Karpas-422 (cell line): Measurements from ENCODE around the gene WTAP. TPM values are rescaled to one million over a fixed set of nuclear protein-coding genes. Genes with fewer than 3 reads are reported as not detected.

ENCODE experiments used
- DNase-seq: peaks from one replicate; pipeline ENCODE4 v3.0.0-alpha.2; 2015
- H2AFZ ChIP-seq: fragments of 200-600 bp; sonication (generic); 2 replicates; pipeline ENCODE4 v1.6.1; 2014; ENCODE audit warnings: antibody characterized with exemption, low read length, mixed read lengths
- H3K27ac ChIP-seq: fragments of 200-600 bp; sonication (generic); 2 replicates; pipeline ENCODE4 v1.5.1; 2014; ENCODE audit warnings: mild to moderate bottlenecking, low read length, moderate library complexity
- H3K27me3 ChIP-seq: fragments of 200-600 bp; sonication (generic); 2 replicates; pipeline ENCODE4 v1.6.1; 2014; ENCODE audit warnings: low read length, mixed read lengths
- H3K36me3 ChIP-seq: fragments of 200-600 bp; sonication (generic); 2 replicates; pipeline ENCODE4 v1.6.1; 2014; ENCODE audit warnings: low read length, mixed read lengths; ENCODE audit not compliant: insufficient read depth
- H3K4me1 ChIP-seq: fragments of 200-600 bp; sonication (generic); 2 replicates; pipeline ENCODE4 v1.6.1; 2014; ENCODE audit warnings: mild to moderate bottlenecking, low read length, mixed read lengths
- H3K4me2 ChIP-seq: fragments of 200-600 bp; sonication (generic); 2 replicates; pipeline ENCODE4 v1.6.1; 2014; ENCODE audit warnings: low read length, low read depth, mild to moderate bottlenecking; ENCODE audit not compliant: poor library complexity, severe bottlenecking
- H3K4me3 ChIP-seq: fragments of 200-600 bp; sonication (generic); 2 replicates; pipeline ENCODE4 v1.5.1; 2014; ENCODE audit warnings: mild to moderate bottlenecking, antibody characterized with exemption, low read length, mixed read lengths
- H3K79me2 ChIP-seq: fragments of 200-600 bp; sonication (generic); 2 replicates; pipeline ENCODE4 v1.6.1; 2014; ENCODE audit warnings: mild to moderate bottlenecking, low read length, mixed read lengths
- H3K9ac ChIP-seq: fragments of 200-600 bp; sonication (generic); 2 replicates; pipeline ENCODE4 v1.6.0; 2014; ENCODE audit warnings: low read length
- H3K9me2 ChIP-seq: fragments of 200-600 bp; sonication (generic), shearing (Covaris generic); replicated peaks from 2 replicates; pipeline ENCODE4 v1.6.0; 2014; ENCODE audit warnings: mild to moderate bottlenecking, low read length, moderate library complexity; ENCODE audit not compliant: insufficient read depth
- H3K9me3 ChIP-seq: fragments of 300-700, 200-600 bp; sonication (generic); 2 replicates; pipeline ENCODE4 v1.6.1; 2014; ENCODE audit warnings: low read length, mixed read lengths
- H4K20me1 ChIP-seq: fragments of 200-600 bp; sonication (generic); 2 replicates; pipeline ENCODE4 v1.6.1; 2014; ENCODE audit warnings: mild to moderate bottlenecking, antibody characterized with exemption, low read length, low read depth; ENCODE audit not compliant: insufficient read depth
- total RNA-seq: library from RNA; depleted of rRNA; stranded (reverse); fragments of >200 nt; shearing (Covaris generic); gene quantifications from 2 replicates; pipeline ENCODE4 v1.2.3, GENCODE V29; 2014; ENCODE audit warnings: low replicate concordance

Gene WTAP
- total RNA-seq, 1 experiment from 2014 or later, result 87.6 TPM

DNA sequence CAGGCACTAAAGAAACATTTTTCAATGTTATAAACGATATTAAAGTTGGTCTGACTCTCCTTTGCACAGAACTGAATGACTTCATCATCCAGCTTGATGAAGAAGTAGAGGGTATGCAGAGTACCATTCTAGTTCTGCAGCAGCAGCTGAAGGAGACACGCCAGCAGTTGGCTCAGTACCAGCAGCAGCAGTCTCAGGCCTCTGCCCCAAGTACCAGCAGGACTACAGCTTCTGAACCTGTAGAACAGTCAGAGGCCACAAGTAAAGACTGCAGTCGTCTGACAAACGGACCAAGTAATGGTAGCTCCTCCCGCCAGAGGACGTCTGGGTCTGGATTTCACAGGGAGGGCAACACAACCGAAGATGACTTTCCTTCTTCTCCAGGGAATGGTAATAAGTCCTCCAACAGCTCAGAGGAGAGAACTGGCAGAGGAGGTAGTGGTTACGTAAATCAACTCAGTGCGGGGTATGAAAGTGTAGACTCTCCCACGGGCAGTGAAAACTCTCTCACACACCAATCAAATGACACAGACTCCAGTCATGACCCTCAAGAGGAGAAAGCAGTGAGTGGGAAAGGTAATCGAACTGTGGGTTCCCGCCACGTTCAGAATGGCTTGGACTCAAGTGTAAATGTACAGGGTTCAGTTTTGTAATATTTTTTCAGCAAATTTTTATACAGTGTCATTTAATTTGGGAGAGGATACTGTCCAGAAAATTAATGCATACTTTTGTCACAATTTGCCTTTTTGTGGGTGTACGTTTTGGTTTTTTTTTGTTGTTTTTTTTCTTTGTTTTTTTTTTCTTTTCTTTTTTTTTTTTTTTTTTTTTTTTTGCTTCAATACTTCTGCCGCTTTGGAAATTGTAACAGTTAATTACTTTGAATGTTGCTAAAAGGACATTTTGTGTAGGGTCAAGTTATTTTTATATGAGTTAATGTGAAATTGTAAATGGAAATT lies 27.9 kb downstream of the WTAP start:
- peaks cover 60% of the 10 kb centered on the region for H3K79me2 ChIP-seq
- H3K4me1 ChIP-seq, result peaks cover 9% of the 10 kb centered on the region
- peaks cover 76% of the 10 kb centered on the region; the same call in 1 of the 2 replicates for H3K36me3 ChIP-seq
- no peaks in the 10 kb centered on the region for H3K9me2 ChIP-seq
- no peaks in the 10 kb centered on the region for H3K9me3 ChIP-seq
- H2AFZ ChIP-seq, result no peak overlapping the region
- DNase-seq, result no peak
- no peak overlapping the region for H3K9ac ChIP-seq
- no peaks in the 10 kb centered on the region for H3K27me3 ChIP-seq
- H3K4me2 ChIP-seq, result no peak overlapping the region
- H3K4me3 ChIP-seq, result no peak overlapping the region
- no peak overlapping the region for H3K27ac ChIP-seq
- H4K20me1 ChIP-seq, result 0 out of 2 replicates have a peak, but pooled peaks cover 3% of the 10 kb centered on the region

DNA sequence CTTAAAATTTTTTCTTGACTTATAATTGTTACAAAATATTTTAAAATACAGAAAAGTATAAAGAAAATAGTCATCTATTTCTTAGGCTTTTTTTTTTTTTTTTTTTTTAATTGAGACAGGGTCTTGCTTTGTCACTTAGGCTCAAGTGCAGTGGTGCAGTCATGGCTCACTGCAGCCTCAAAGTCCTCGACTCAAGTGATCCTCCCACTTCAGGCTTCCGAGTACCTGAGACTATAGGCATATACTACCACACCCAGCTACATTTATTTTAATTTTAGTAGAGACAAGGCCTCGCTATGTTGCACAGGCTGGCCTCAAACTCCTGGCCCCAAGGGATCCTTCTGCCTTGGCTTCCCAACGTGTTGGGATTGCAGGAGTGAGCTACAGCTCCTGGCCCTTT lies 29.2 kb downstream of the WTAP start:
- H2AFZ ChIP-seq, result no peak overlapping the region
- no peak overlapping the region for H3K4me2 ChIP-seq
- DNase-seq, result no peak
- H3K9me2 ChIP-seq, result no peaks in the 10 kb centered on the region
- H3K9me3 ChIP-seq, result no peaks in the 10 kb centered on the region
- H3K27me3 ChIP-seq, result no peaks in the 10 kb centered on the region
- peaks cover 21% of the 10 kb centered on the region for H3K4me1 ChIP-seq
- H3K4me3 ChIP-seq, result no peak overlapping the region
- H4K20me1 ChIP-seq, result 0 out of 2 replicates have a peak, but pooled peaks cover 3% of the 10 kb centered on the region
- peaks cover 63% of the 10 kb centered on the region; the same call in 1 of the 2 replicates for H3K36me3 ChIP-seq
- no peak overlapping the region for H3K27ac ChIP-seq
- peaks cover 49% of the 10 kb centered on the region for H3K79me2 ChIP-seq
- no peak overlapping the region for H3K9ac ChIP-seq

DNA sequence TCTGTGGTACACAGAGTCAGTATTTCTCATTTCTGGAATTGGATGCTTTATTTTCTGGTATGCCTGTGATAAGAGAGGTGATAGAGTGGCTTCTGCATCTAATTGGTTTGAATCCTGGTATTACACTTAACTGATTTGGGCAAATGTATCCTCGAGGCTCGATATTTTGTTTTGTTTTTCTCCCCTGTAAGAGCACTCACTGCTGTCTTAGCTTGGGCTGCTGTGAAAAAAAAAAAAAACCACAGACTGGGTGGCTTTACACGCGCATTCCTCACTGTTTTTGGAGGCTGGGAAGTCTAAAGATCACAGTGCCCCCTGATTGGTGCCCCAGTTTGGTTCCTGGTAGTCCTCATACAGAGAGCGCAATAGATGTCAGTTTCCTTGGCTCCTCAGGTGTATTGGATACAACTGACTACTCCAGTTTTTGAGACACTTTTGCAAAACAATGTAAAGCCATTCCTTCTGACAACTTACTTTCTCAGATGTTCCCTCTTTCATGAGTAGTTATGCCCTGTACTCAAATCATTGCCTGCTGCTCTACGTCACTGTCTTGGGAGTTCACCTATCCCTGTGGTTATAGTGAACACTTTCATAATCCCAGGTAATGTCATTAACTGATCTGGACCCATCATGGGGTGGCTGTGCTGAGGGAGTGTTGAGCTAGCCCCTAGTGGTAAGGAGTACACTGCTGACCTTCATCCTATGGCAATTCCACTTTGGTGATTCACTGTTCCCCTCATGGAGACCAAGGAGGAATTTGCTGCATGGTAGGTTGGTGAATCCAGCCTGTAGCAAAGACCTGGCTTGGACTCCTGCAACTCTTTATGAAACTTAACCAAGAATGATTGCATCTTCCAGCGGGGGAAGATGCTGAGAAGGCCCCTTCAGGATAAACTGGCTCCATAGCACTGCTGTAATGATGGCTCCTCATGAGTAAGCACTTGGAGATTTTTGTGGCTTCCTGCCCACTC lies 31.0 kb downstream of the WTAP start:
- H3K27ac ChIP-seq, result no peak overlapping the region
- peaks cover 30% of the 10 kb centered on the region for H3K4me1 ChIP-seq
- H4K20me1 ChIP-seq, result 0 out of 2 replicates have a peak, but pooled peaks cover 3% of the 10 kb centered on the region
- no peak overlapping the region for H2AFZ ChIP-seq
- H3K36me3 ChIP-seq, result peaks cover 53% of the 10 kb centered on the region; the same call in 1 of the 2 replicates
- H3K79me2 ChIP-seq, result peaks cover 42% of the 10 kb centered on the region
- H3K4me3 ChIP-seq, result no peak overlapping the region
- H3K27me3 ChIP-seq, result no peaks in the 10 kb centered on the region
- no peak overlapping the region for H3K9ac ChIP-seq
- no peaks in the 10 kb centered on the region for H3K9me2 ChIP-seq
- H3K4me2 ChIP-seq, result no peak overlapping the region
- H3K9me3 ChIP-seq, result no peaks in the 10 kb centered on the region
- no peak for DNase-seq

DNA sequence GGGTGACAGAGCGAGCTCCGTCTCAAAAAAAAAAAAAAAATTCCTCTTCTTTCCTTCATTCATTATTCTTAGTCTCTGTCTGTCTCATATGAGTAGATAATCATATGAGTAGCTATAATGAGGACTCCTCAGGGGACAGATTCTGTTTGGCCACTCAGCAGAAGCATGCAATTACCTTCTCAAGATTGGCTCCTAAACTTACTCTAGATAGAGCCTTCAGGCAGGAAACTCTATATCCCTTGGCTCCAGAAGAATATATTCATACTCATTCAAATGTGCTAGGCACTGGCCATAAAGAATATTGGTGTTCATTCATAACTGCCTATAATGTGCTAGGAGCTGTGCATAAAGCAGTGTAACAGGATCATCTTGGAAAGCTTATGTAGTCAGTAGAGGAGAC lies 32.3 kb downstream of the WTAP start:
- no peaks in the 10 kb centered on the region for H3K27me3 ChIP-seq
- no peak overlapping the region for H3K9ac ChIP-seq
- 0 out of 2 replicates have a peak, but pooled peaks cover 3% of the 10 kb centered on the region for H4K20me1 ChIP-seq
- H2AFZ ChIP-seq, result no peak overlapping the region
- peaks cover 48% of the 10 kb centered on the region; the same call in 1 of the 2 replicates for H3K36me3 ChIP-seq
- no peak for DNase-seq
- H3K9me3 ChIP-seq, result no peaks in the 10 kb centered on the region
- H3K4me3 ChIP-seq, result no peak overlapping the region
- peak overlapping the region; percentile 60 for H3K27ac ChIP-seq
- H3K79me2 ChIP-seq, result peaks cover 37% of the 10 kb centered on the region
- H3K9me2 ChIP-seq, result no peaks in the 10 kb centered on the region
- peak overlapping the region; percentile 95 for H3K4me2 ChIP-seq
- peaks cover 31% of the 10 kb centered on the region for H3K4me1 ChIP-seq

DNA sequence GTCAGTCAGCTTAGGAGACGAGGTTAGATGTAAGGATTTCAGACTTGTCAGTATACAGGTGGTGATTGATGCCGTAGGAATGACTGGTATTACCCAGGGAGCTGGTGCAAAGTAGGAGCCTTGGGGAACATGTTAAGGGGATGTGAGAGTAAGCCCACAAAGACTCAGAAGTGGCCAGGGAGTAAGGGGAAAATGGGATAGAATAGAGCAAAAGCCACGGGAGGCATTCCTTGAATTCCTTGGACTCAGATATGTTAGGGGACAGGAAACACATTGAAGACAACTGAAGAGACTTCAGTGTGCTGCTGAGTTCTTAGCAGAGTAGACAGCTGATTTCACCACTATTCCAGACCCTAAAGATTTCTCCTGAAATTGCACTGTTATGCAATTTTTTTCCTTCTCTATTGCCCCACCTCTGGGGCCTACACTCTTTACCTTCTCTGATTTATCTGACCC lies 33.3 kb downstream of the WTAP start:
- H3K4me1 ChIP-seq, result peaks cover 31% of the 10 kb centered on the region
- H3K36me3 ChIP-seq, result peaks cover 44% of the 10 kb centered on the region; the same call in 1 of the 2 replicates
- H4K20me1 ChIP-seq, result no peaks in the 10 kb centered on the region
- peak overlapping the region; percentile 99 for H3K9ac ChIP-seq
- peak overlapping the region; percentile 95 for H3K4me2 ChIP-seq
- no peaks in the 10 kb centered on the region for H3K9me3 ChIP-seq
- no peaks in the 10 kb centered on the region for H3K27me3 ChIP-seq
- no peak for DNase-seq
- H2AFZ ChIP-seq, result no peak overlapping the region
- peaks cover 35% of the 10 kb centered on the region for H3K79me2 ChIP-seq
- H3K27ac ChIP-seq, result peak overlapping the region; percentile 96
- no peaks in the 10 kb centered on the region for H3K9me2 ChIP-seq
- H3K4me3 ChIP-seq, result peak overlapping the region; percentile 87

DNA sequence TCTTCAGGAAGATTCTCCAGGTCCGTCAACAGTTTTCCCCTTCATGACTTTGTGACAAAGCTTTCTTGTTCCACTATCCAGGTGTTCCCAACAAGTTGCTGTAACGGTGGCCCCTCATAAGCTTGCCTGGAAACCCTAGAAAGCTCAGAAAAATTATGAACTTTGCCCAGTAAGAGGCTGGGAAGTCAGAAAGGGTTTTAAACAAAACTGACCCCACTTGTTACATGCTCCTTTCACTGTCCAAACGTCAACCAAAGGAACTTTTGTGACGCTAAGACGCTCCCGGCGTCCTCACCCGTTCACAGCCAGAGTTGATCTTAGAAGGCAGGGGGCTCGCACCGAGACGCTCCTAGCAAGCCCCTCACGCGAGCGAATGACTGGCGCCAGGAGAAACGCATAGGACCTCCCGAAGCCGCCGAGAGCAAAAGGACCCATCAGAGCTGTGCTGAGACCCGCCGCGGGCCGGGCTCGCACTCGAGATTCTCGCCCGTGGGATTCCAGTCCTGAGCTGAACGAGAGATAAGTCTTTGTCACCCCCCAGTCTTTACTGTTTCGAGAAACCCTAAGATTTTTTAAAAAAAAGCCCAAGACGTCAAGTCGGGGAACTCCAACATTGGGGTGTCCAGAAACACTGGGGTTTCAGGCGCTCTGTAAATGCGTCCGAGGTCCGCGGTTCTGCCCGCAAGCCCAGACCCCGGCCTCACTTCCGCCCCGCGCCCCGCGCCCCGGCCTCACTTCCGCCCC lies 34.0 kb downstream of the WTAP start:
- Histone ChIP-seq H3K27ac (peak overlapping the region; percentile 96), H3K4me3 (peak overlapping the region; percentile 87), H3K36me3 (peaks cover 44% of the 10 kb centered on the region; the same call in 1 of the 2 replicates)

DNA sequence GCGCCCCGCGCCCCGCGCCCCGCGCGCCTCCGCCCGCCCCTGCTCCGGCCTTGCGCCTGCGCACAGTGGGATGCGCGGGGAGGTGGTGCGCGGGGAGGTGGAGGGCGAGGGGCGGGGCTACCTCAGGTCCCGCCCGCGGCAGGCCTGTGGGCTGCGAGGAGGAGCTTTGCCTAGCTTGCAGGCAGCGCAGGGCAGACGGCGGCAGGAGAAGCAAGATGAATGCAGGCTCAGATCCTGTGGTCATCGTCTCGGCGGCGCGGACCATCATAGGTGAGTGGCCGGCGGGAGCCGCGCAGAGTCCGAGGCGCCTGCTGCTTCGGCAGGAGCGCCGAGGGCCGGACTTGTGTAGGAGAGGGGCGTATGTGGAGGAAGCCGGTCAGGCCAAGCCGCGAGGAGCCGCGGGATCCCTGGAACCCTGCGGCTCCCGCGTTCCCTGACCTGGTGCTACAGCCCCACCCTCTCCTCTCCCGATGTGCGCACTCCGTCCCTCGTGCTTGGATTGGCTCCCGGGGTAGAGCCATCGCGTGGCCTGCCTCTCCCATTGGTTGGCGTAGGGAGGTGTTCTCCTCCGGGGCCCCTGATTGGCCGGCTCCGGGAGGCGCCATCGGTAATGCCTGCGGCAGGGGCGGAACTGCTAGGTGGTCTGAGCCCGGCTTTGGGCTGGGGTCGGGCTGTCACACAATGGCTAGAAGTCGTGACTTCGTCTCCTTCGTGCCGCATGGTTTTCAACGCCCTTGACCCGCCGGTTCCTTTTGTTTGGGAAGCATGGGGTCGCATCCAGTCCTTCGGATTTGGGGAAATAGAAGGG lies 34.8 kb downstream of the WTAP start, which contains the start of gene ACAT2:
ACAT2 (plus strand) TSS at position 173 of the 808 bp plus-strand sequence; CDS start at position 216, 43 bp downstream.
- Histone ChIP-seq H3K4me2 (peak within 1 kb of the TSS; percentile 95), H3K79me2 (peaks cover 33% of the 10 kb centered on the region), H3K27me3 (no peaks in the 10 kb centered on the region), H3K4me1 (peaks cover 31% of the 10 kb centered on the region), H3K9me3 (no peaks in the 10 kb centered on the region), H3K9me2 (no peaks in the 10 kb centered on the region), H2AFZ (no peak within 1 kb of the TSS; the same call in 1 of the 2 replicates), H3K9ac (peak within 1 kb of the TSS; percentile 99), H4K20me1 (no peaks in the 10 kb centered on the region), H3K27ac (peak within 1 kb of the TSS; percentile 96), H3K4me3 (peak within 1 kb of the TSS; percentile 87), H3K36me3 (peaks cover 46% of the 10 kb centered on the region)
- peak; percentile 98 for DNase-seq

More for the DNA sequence above, 34.0 kb downstream of the WTAP start:
- H3K9me2 ChIP-seq, result no peaks in the 10 kb centered on the region
- peaks cover 31% of the 10 kb centered on the region for H3K4me1 ChIP-seq
- peaks cover 35% of the 10 kb centered on the region for H3K79me2 ChIP-seq
- H3K27me3 ChIP-seq, result no peaks in the 10 kb centered on the region
- DNase-seq, result no peak
- H3K4me2 ChIP-seq, result peak overlapping the region; percentile 95
- H2AFZ ChIP-seq, result no peak overlapping the region
- H4K20me1 ChIP-seq, result no peaks in the 10 kb centered on the region
- H3K9ac ChIP-seq, result peak overlapping the region; percentile 99
- no peaks in the 10 kb centered on the region for H3K9me3 ChIP-seq
